ENCODE data around the gene CHML. TPM values are rescaled to one million over a fixed set of nuclear protein-coding genes. Genes with fewer than 3 reads are reported as not detected.

CHML gene
- total and polyA plus RNA-seq, 2 of the 8 experiments (the other 6 are each of a cell fraction or from before 2014, with no cell fraction given), result 11.5 to 82.4 TPM

- Histone ChIP-seq H2BK20ac (ENCODE audit: low read length) (no peak overlapping the region), H3K9ac (replicated peaks in 1 of 4; ENCODE audit: extremely low read depth in 1 of 4, low read depth in 3 of 4, low read length in 3 of 4) (no peak overlapping the region), H3K4me1 (replicated peaks in 1 of 4; ENCODE audit: control insufficient read depth in 3 of 4, insufficient read depth in 4 of 4, low read length in 3 of 4) (no peaks in the 10 kb centered on the region), H2AK5ac (ENCODE audit: low read depth, low read length) (no peak overlapping the region), H3K27ac (ENCODE audit: low read depth, low read length) (no peak overlapping the region), H3K4ac (replicated peaks; ENCODE audit: insufficient read length, low read depth, low read length) (no peak overlapping the region), H3K56ac (replicated peaks; ENCODE audit: insufficient read length, low read depth, low read length) (no peak overlapping the region), H2AFZ (ENCODE audit: low read length) (no peak overlapping the region), H4K20me1 (replicated peaks in 1 of 2; ENCODE audit: control insufficient read depth in 1 of 2, insufficient read depth in 2 of 2, low read length in 2 of 2) (no peaks in the 10 kb centered on the region), H3K23me2 (ENCODE audit: low read depth, low read length) (no peaks in the 10 kb centered on the region), H4K5ac (ENCODE audit: insufficient read length, low read depth, low read length) (no peak overlapping the region), H3K18ac (ENCODE audit: extremely low read depth, low read length) (no peak overlapping the region), H3K23ac (ENCODE audit: insufficient read length) (no peak overlapping the region), H4K91ac (replicated peaks; ENCODE audit: insufficient read length, low read length) (no peak overlapping the region), H2BK120ac (replicated peaks; ENCODE audit: low read depth, low read length) (no peak overlapping the region), H2BK12ac (ENCODE audit: low read depth, low read length) (no peak overlapping the region), H4K8ac (ENCODE audit: extremely low read depth, insufficient read depth, low read length) (no peak overlapping the region), H3K4me3 (ENCODE audit: extremely low read depth in 1 of 4, insufficient read depth in 2 of 4, low read depth in 3 of 4, low read length in 4 of 4) (no peak overlapping the region), H2BK15ac (ENCODE audit: low read length) (no peak overlapping the region), H3K36me3 (ENCODE audit: control insufficient read depth in 2 of 4, insufficient read depth in 4 of 4, low read length in 3 of 4) (no peaks in the 10 kb centered on the region), H3K27me3 (replicated peaks in 1 of 4; ENCODE audit: control insufficient read depth in 3 of 4, extremely low read depth in 1 of 4, insufficient read depth in 3 of 4, low read length in 3 of 4) (no peaks in the 10 kb centered on the region), H2BK5ac (ENCODE audit: low read depth, low read length) (no peak overlapping the region), H3K79me2 (ENCODE audit: control insufficient read depth in 1 of 2, insufficient read depth in 2 of 2, low read length in 2 of 2) (no peaks in the 10 kb centered on the region), H3K79me1 (ENCODE audit: low read depth, low read length) (no peaks in the 10 kb centered on the region), H3K14ac (ENCODE audit: insufficient read length) (no peak overlapping the region), H3K4me2 (ENCODE audit: insufficient read depth in 1 of 2, low read depth in 2 of 2, low read length in 2 of 2) (no peak overlapping the region), H3K9me3 (ENCODE audit: insufficient read depth in 2 of 2, low read depth in 1 of 2, low read length in 1 of 2) (no peaks in the 10 kb centered on the region)
- FAIRE-seq, result no peak
- WGBS, 2 experiments (ENCODE audit: extremely low coverage in 1 of 2, insufficient coverage in 1 of 2, insufficient read length in 1 of 2, insufficient replicate concordance in 2 of 2, low coverage in 1 of 2, low lambda C conversion rate in 2 of 2, missing lambda C conversion rate in 1 of 2), result 91% methylated on average over 2 of the region's 2 CpGs; no CpG with 5 or more reads in 1 of the 2 experiments
- POLR2A ChIA-PET (ENCODE audit: partially characterized antibody), result no interaction called here
- DNase-seq (ENCODE audit: low read depth in 1 of 2, low spot score in 2 of 2), result no peak
- CTCF ChIA-PET (ENCODE audit: partially characterized antibody), result no interaction called here
- no peak for TF ChIP-seq KDM4A (IDR thresholded peaks at IDR 0.05; ENCODE audit: low read depth, low read length, severe bottlenecking)
- no peak for TF ChIP-seq EP300 (IDR thresholded peaks at IDR 0.05; ENCODE audit: borderline replicate concordance in 1 of 2, low read depth in 2 of 2, low read length in 2 of 2)
- TF ChIP-seq JUN (IDR thresholded peaks at IDR 0.05; ENCODE audit: low read depth, low read length), result no peak
- no peak for TF ChIP-seq YY1 (IDR thresholded peaks at IDR 0.05; ENCODE audit: low read depth, low read length)
- no peak for TF ChIP-seq SP1 (IDR thresholded peaks at IDR 0.05; ENCODE audit: low read depth, low read length)
- no peak for TF ChIP-seq HDAC2 (IDR thresholded peaks at IDR 0.05; ENCODE audit: borderline replicate concordance in 1 of 2, low read depth in 2 of 2, low read length in 2 of 2)
- no peak for TF ChIP-seq BRCA1 (IDR thresholded peaks at IDR 0.05; ENCODE audit: low read depth, low read length)
- TF ChIP-seq FOSL1 (IDR thresholded peaks at IDR 0.05; ENCODE audit: insufficient read depth, low read depth, low read length), result no peak
- TF ChIP-seq SP4 (IDR thresholded peaks at IDR 0.05; ENCODE audit: low read length), result no peak
- no peak for TF ChIP-seq NRF1 (IDR thresholded peaks at IDR 0.05; ENCODE audit: low read depth, low read length)
- no peak for TF ChIP-seq SUZ12 (IDR thresholded peaks at IDR 0.05; ENCODE audit: low read length)
- no peak for TF ChIP-seq CTBP2 (IDR thresholded peaks at IDR 0.05; ENCODE audit: borderline replicate concordance, insufficient read depth, insufficient read length, low read length)
- TF ChIP-seq BACH1 (IDR thresholded peaks at IDR 0.05; ENCODE audit: low read length), result no peak
Measured at GRCh38 chr1:241682921-241683320, 42.8 kb upstream of the CHML start.

Measured in H1 (cell line).